GM21515 (cell line): ENCODE results near the gene ADCY10.
"Not testable (repeated sequence)": the region's sequence is repeated elsewhere in the genome, so short reads cannot be mapped to it uniquely, and the experiment has no call there.

Source experiments
- ATAC-seq: cut with Tn5 transposase; IDR thresholded peaks from one replicate; pipeline ENCODE4 v1.9.1; 2021; ENCODE audit not compliant: unreplicated experiment

ADCY10 gene

GRCh38 chr1:167815650-167816049 is 98.3 kb downstream of the ADCY10 start:
- ATAC-seq: no peak

- ATAC-seq: no peak
These were observed 101.0 kb downstream of the ADCY10 start for GRCh38 chr1:167812972-167813371.

- no peak for ATAC-seq
These were observed 105.2 kb downstream of the ADCY10 start for GRCh38 chr1:167808690-167809089.

- ATAC-seq: no peak
These were observed 105.8 kb downstream of the ADCY10 start for GRCh38 chr1:167808104-167808503.

- not testable (repeated sequence) for ATAC-seq
These were observed 107.3 kb downstream of the ADCY10 start for GRCh38 chr1:167806676-167807075.

GRCh38 chr1:167806235-167806634 is 107.7 kb downstream of the ADCY10 start:
- ATAC-seq: not testable (repeated sequence)

GRCh38 chr1:167805041-167805556 is 108.8 kb downstream of the ADCY10 start:
- ATAC-seq: peak; percentile 62

GRCh38 chr1:167803358-167804207 is 110.4 kb downstream of the ADCY10 start:
- ATAC-seq: peak; percentile 85

GRCh38 chr1:167802235-167802634 is 111.7 kb downstream of the ADCY10 start:
- ATAC-seq: no peak

GRCh38 chr1:167800251-167800650 is 113.7 kb downstream of the ADCY10 start:
- no peak for ATAC-seq

GRCh38 chr1:167799747-167800146 is 114.2 kb downstream of the ADCY10 start:
- no peak for ATAC-seq

- no peak for ATAC-seq
These were observed 115.0 kb downstream of the ADCY10 start for GRCh38 chr1:167798952-167799351.

GRCh38 chr1:167797015-167797414 is 116.9 kb downstream of the ADCY10 start:
- no peak for ATAC-seq

- no peak for ATAC-seq
These were observed 117.9 kb downstream of the ADCY10 start for GRCh38 chr1:167795810-167796740.

GRCh38 chr1:167794043-167794442 is 119.9 kb downstream of the ADCY10 start:
- no peak for ATAC-seq

GRCh38 chr1:167792188-167792565 is 121.8 kb downstream of the ADCY10 start:
- no peak for ATAC-seq

- ATAC-seq: no peak
These were observed 122.4 kb downstream of the ADCY10 start for GRCh38 chr1:167791281-167792187.

- no peak for ATAC-seq
These were observed 123.8 kb downstream of the ADCY10 start for GRCh38 chr1:167790117-167790516.

- no peak for ATAC-seq
These were observed 124.4 kb downstream of the ADCY10 start for GRCh38 chr1:167789501-167789900.

GRCh38 chr1:167786502-167786901 is 127.4 kb downstream of the ADCY10 start:
- no peak for ATAC-seq
